Psoas muscle (tissue), 8 donors: ENCODE results near the gene EDRF1. TPM values are rescaled to one million over a fixed set of nuclear protein-coding genes. Genes with fewer than 3 reads are reported as not detected.

ENCODE experiments used
- ATAC-seq, 4 donors: fragments of 200-7000 bp; cut with Tn5 transposase; one replicate each; pipeline ENCODE4 v1.9.1; 2020; ENCODE audit warnings: moderate library complexity in 3 of 4, mild to moderate bottlenecking in 2 of 4
- DNase-seq, 2 donors: peaks; one replicate each; pipeline ENCODE4 v3.0.0-alpha.2; 2020
- H3K27ac ChIP-seq: fragments of 200-600 bp; one replicate; pipeline ENCODE4 v1.8.0; 2022
- H3K27me3 ChIP-seq, 3 donors: fragments of 200-600 bp in 1 of 3; one replicate each; pipeline versions ENCODE4 v1.6.1 to v1.8.0; 2013 to 2022; ENCODE audit warnings: low read length in 2 of 3, mild to moderate bottlenecking in 2 of 3, moderate library complexity in 1 of 3; ENCODE audit not compliant: insufficient read depth in 3 of 3
- H3K36me3 ChIP-seq, 2 donors: fragments of 200-600 bp in 1 of 2; one replicate each; pipeline versions ENCODE4 v1.6.1 to v1.8.0; 2013 to 2022; ENCODE audit warnings: low read depth in 1 of 2, mild to moderate bottlenecking in 1 of 2, moderate library complexity in 1 of 2; ENCODE audit not compliant: insufficient read depth in 1 of 2
- H3K4me1 ChIP-seq: fragments of 200-600 bp; one replicate; pipeline ENCODE4 v1.8.0; 2022
- H3K4me3 ChIP-seq: fragments of 200-600 bp; one replicate; pipeline ENCODE4 v1.8.0; 2022; ENCODE audit warnings: mild to moderate bottlenecking
- H3K9me3 ChIP-seq: fragments of 200-600 bp; one replicate; pipeline ENCODE4 v1.8.0; 2022
- WGBS, 3 donors: extraction: QIAGEN DNeasy Blood & Tissue Kit; methylation state at CpG; one replicate each; pipeline versions ENCODE4 v1.1.6 to v1.1.7; 2013; 5-methylcytosine and 5-hydroxymethylcytosine counted together
- intact Hi-C, 2 donors: fragments of 100-400 bp; cut with DNase I; formaldehyde crosslinking; loops; one replicate each; pipeline versions ENCODE4 v1.11.0 to v1.14.2; 2022
- polyA plus RNA-seq, 3 donors: library from polyadenylated mRNA; stranded (reverse); fragments of 200-250 nt; gene quantifications; one replicate each; pipeline ENCODE4 v1.2.3, GENCODE V29; 2013
- total RNA-seq, 4 donors: library from RNA; stranded (reverse); fragmentation: NEBNext Ultra II Directional in 2 of 4; extraction: Animal tissue kit (Norgen Biotek cat#: 25700) in 2 of 4; gene quantifications; one replicate each; pipeline versions ENCODE4 v1.2.1 to v1.2.4, GENCODE V29; 2021 to 2023
- TF ChIP-seq, protein P1 (sequence below): fragments of 200-600 bp; IDR thresholded peaks from one replicate; pipeline ENCODE4 v1.8.0; 2022; ENCODE audit warnings: antibody characterized with exemption
- donor health status: healthy with polysubstance abuse.
- donor health status: DM: no; HTN: no; CAD: no; lungs with moderate emphysema.
- donor health status: Bipolar disorder and iron deficiency.
- donor health status: healthy.
- donor health status: DM: yes; HTN: yes; CAD: no.
- donor health status: DM: no; HTN: no; CAD: no.
- donor health status: DM: no; HTN: no; CAD: no.
- donor health status: DM: yes; HTN: yes; CAD: no.

The EDRF1 gene
- total and polyA plus RNA-seq, 7 donors: 7.6 to 17.7 (median 11.5) TPM

DNA sequence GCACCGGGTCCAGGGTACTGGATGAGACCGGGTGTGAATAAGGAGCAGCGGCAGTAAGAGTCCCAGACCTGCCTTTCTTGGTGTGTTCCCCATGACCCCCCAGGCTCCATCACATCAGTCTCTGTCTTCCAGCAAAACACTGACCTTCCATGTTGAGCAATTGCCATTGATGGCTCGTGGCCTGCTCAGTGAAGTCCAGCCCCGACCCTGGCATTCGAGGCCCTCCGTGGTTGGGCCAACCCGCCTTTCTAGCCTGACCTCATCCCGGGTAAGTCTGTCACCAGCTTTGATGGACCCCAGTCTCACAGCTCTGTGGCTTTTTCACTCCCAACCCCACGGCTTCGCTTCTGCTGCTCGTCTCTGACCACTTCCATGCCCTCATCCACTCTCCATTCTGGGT, 49.7 kb downstream of the EDRF1 start:
- 82 to 93% (median 87%) methylated on average over 12 of the region's 12 CpGs for WGBS, 3 donors
- ATAC-seq: no peak
- H3K27ac ChIP-seq: no peak overlapping the region
- no peaks in the 10 kb centered on the region for H3K4me1 ChIP-seq
- intact Hi-C loops: no loop called here
- TF ChIP-seq, protein P1, sequence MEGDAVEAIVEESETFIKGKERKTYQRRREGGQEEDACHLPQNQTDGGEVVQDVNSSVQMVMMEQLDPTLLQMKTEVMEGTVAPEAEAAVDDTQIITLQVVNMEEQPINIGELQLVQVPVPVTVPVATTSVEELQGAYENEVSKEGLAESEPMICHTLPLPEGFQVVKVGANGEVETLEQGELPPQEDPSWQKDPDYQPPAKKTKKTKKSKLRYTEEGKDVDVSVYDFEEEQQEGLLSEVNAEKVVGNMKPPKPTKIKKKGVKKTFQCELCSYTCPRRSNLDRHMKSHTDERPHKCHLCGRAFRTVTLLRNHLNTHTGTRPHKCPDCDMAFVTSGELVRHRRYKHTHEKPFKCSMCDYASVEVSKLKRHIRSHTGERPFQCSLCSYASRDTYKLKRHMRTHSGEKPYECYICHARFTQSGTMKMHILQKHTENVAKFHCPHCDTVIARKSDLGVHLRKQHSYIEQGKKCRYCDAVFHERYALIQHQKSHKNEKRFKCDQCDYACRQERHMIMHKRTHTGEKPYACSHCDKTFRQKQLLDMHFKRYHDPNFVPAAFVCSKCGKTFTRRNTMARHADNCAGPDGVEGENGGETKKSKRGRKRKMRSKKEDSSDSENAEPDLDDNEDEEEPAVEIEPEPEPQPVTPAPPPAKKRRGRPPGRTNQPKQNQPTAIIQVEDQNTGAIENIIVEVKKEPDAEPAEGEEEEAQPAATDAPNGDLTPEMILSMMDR: no peak
- no peaks in the 10 kb centered on the region for H3K9me3 ChIP-seq
- H3K36me3 ChIP-seq: peaks cover 3 to 36% of the 10 kb centered on the region in 2 donors
- no peak for DNase-seq
- H3K4me3 ChIP-seq: no peak overlapping the region
- no peaks in the 10 kb centered on the region for H3K27me3 ChIP-seq

GRCh38 chr10:125770844-125771243, 51.3 kb downstream of the EDRF1 start:
- TF ChIP-seq, protein P1: no peak
- no peak overlapping the region for H3K27ac ChIP-seq
- intact Hi-C loops: no loop called here
- no peak for DNase-seq
- no peak for ATAC-seq
- 82 to 85% (median 85%) methylated on average over 5 of the region's 5 CpGs for WGBS, 3 donors
- H3K36me3 ChIP-seq: peaks cover 0 to 20% of the 10 kb centered on the region in 2 donors
- H3K27me3 ChIP-seq: no peaks in the 10 kb centered on the region
- H3K4me1 ChIP-seq: no peaks in the 10 kb centered on the region
- no peak overlapping the region for H3K4me3 ChIP-seq
- no peaks in the 10 kb centered on the region for H3K9me3 ChIP-seq

GRCh38 chr10:125772112-125772863, 52.8 kb downstream of the EDRF1 start:
- TF ChIP-seq, protein P1: no peak
- Histone ChIP-seq H3K27me3 (no peaks in the 10 kb centered on the region), H3K9me3 (no peaks in the 10 kb centered on the region), H3K4me3 (no peak overlapping the region), H3K4me1 (no peaks in the 10 kb centered on the region), H3K36me3 (peaks cover 0 to 5% of the 10 kb centered on the region in 2 donors), H3K27ac (no peak overlapping the region)
- WGBS, 3 donors: 93 to 96% (median 94%) methylated on average over 28 of the region's 28 CpGs
- DNase-seq (no peak), ATAC-seq (no peak)
- intact Hi-C loops: no loop called here

DNA sequence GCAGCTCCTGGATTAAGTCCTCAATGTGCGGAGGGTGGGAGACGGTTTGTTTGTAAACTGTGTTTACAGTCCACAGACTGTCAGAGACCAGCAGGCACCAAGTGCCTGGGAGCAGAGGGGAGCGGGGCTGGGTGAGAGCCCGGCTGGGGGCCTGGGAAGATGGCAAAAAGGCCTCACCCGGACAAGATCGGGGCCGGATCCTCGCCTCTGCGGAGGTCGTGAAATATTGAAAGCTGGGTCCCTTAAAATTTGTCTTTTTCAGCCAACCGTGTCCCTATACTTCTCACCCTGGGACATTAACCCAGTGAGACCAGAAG, 53.3 kb downstream of the EDRF1 start:
- Histone ChIP-seq H3K36me3 (peaks cover 0 to 3% of the 10 kb centered on the region in 2 donors), H3K4me3 (no peak overlapping the region), H3K4me1 (no peaks in the 10 kb centered on the region), H3K27me3 (no peaks in the 10 kb centered on the region), H3K27ac (no peak overlapping the region), H3K9me3 (no peaks in the 10 kb centered on the region)
- ATAC-seq: no peak
- no peak for DNase-seq
- intact Hi-C loops: no loop called here
- TF ChIP-seq, protein P1: no peak
- 91 to 94% (median 93%) methylated on average over 10 to 11 of the region's 11 CpGs for WGBS, 3 donors
